RWPE1 (cell line): ENCODE data around the gene PIAS3.

Experiments used
- CTCF ChIA-PET: fragments of 350-600 bp; sonication (Branson Sonifier 250); formaldehyde crosslinking; extraction: SDS; loops from one replicate; lab custom pipeline; 2021; lab: Yijun Ruan, JAX
- POLR2A ChIA-PET: fragments of 400-600 bp; formaldehyde crosslinking; extraction: SDS; loops from one replicate; lab custom pipeline; 2020; ENCODE audit warnings: antibody characterized with exemption; ENCODE audit not compliant: low non-redundant PET; lab: Yijun Ruan, JAX
- DNase-seq: peaks from one replicate; pipeline ENCODE4 v3.0.0; 2012; ENCODE audit warnings: low spot score
- H3K27ac ChIP-seq: fragments of 450-650 bp; 2 replicates; pipeline ENCODE4 v1.5.1; 2017
- TF ChIP-seq, protein P1 (sequence below): fragments of 450-650 bp; conservative IDR thresholded peaks from 2 replicates; pipeline ENCODE4 v1.5.1; 2017; ENCODE audit warnings: low read depth, mild to moderate bottlenecking

The PIAS3 gene

DNA sequence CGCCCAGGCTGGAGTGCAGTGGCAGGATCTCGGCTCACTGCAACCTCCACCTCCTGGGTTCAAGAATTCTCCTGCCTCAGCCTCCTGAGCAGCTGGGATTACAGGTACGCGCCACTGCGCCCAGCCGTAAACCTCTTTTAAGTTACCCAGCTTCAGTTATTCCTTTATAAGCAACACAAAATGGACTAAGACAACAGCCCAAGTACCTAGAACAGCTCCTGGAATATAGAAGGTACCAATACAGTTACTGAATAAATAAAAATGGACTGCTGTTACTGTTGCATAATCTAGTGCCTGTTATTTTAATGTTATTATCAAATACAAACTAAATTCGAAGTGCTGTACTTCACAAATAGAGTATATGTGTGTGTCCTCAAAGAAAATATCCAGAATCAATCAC lies 52.0 kb downstream of the PIAS3 start:
- ChIA-PET CTCF (no interaction called here), POLR2A (no interaction called here)
- H3K27ac ChIP-seq = no peak overlapping the region
- no peak for DNase-seq
- TF ChIP-seq, protein P1, sequence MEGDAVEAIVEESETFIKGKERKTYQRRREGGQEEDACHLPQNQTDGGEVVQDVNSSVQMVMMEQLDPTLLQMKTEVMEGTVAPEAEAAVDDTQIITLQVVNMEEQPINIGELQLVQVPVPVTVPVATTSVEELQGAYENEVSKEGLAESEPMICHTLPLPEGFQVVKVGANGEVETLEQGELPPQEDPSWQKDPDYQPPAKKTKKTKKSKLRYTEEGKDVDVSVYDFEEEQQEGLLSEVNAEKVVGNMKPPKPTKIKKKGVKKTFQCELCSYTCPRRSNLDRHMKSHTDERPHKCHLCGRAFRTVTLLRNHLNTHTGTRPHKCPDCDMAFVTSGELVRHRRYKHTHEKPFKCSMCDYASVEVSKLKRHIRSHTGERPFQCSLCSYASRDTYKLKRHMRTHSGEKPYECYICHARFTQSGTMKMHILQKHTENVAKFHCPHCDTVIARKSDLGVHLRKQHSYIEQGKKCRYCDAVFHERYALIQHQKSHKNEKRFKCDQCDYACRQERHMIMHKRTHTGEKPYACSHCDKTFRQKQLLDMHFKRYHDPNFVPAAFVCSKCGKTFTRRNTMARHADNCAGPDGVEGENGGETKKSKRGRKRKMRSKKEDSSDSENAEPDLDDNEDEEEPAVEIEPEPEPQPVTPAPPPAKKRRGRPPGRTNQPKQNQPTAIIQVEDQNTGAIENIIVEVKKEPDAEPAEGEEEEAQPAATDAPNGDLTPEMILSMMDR = no peak

DNA sequence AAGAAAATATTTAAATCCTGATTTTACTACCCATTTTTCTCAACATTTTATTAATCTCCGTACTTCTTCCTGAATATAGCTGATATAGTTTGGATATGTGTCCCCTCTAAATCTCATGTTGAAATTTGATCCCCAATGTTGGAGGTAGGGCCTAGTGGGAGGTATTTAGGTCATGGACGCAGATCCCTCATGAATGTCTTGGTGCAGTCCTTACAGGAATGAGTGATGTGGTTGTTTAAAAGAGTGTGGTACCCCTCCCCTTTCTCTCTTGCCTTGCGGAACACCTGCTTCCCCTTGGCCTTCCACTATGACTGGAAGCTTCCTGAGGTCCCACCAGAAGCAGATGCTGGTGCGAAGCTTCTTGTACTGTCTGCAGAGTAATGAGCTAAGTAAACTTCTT lies 52.5 kb downstream of the PIAS3 start:
- DNase-seq = no peak
- TF ChIP-seq, protein P1 = no peak
- no peak overlapping the region for H3K27ac ChIP-seq
- ChIA-PET POLR2A (no interaction called here), CTCF (no interaction called here)

DNA sequence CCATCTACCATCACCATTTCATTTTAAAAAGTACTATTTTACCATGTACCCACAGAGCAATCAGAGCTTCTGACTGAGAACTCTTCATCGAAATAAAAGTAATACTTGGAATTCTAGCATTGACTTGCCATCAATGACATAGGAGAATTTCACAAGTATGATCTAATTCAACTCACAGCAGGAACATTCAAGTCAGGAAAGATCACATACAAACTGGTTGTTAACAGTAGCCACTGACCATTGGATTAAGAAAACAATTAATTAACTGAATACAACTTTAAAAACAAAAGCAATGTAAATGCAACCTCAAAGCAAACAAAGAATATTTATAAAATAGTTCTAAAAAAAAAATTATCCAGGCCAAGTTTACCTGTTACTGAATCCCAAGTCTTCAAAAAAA lies 53.8 kb downstream of the PIAS3 start:
- H3K27ac ChIP-seq = no peak overlapping the region
- DNase-seq = no peak
- POLR2A ChIA-PET = no interaction called here
- TF ChIP-seq, protein P1 = no peak
- CTCF ChIA-PET = interaction anchor here (0.6 kb wide), 1 partner anchor 26 kb away, joined by 3 read pairs; no protein-coding TSS in a partner anchor

DNA sequence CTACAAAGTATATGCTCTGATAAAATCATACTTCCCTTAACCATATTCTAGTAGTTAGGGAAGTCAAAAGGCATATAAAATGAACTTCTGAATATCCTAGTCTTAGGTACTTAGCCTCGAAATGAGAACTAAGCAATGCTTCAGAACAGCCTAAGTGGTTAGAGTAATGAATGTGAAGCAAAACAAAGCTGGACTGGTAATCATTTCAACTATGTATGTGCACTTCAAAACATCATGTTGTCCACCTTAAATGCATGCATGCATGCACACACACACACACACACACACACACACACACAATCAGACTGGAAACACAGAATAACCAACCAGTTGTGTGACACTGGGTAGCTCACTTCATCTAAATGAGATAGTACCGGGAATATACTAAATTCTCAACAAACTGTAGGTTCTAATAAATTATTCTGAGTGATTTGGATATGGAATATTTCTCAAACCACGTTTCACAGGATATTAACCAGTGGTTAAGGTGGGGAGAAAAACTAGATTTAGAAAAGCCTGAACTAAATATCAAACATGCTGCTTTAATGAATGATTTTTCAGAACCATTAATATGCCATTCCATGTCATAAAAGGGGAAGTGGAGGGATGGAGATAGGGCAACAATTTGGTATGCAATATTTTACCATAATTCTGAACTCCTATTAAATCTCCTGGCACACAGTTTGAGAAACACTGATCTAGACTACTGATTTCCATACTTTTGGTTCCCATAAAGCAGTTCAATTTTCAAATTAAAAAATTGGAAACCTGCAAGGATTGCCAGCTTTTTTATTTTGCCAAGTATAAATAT lies 54.4 kb downstream of the PIAS3 start:
- ChIA-PET CTCF (interaction anchor here (0.6 to 1.1 kb wide), 2 partner anchors 23 to 115 kb away, joined by 3 to 4 read pairs; no protein-coding TSS in a partner anchor), POLR2A (no interaction called here)
- TF ChIP-seq, protein P1 = no peak
- no peak for DNase-seq
- H3K27ac ChIP-seq = no peak overlapping the region

DNA sequence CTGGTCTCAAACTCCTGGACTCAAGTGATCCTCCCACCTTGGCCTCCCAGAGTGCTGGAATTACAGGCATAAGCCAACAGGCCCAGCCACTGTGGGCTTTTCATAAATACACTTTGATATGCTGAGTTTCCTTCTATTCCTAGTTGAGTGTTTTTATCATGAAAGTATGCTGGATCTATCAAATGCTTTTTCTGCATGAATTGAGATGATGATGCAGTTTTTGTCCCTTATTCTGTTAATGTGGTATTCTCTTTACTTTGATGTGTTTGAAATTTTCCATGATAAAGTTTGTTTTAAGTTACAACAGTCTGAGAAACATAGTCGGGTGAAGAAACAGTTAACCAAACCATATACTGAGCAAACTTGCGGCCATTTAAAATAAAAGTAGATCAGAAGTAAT lies 59.1 kb downstream of the PIAS3 start:
- ChIA-PET POLR2A (no interaction called here), CTCF (no interaction called here)
- DNase-seq = no peak
- H3K27ac ChIP-seq = no peak overlapping the region
- TF ChIP-seq, protein P1 = no peak
